ENCODE results near the gene FCAMR.
A peak's percentile ranks its signal among the peaks of the same experiment; 100 is the strongest.
"Not testable (repeated sequence)": the region's sequence is repeated elsewhere in the genome, so short reads cannot be mapped to it uniquely, and the experiment has no call there.

The FCAMR gene

GRCh38 chr1:206930210-206930798 lies 40.0 kb downstream of the FCAMR start:
- no peak for DNase-seq

GRCh38 chr1:206929524-206929923 lies 40.7 kb downstream of the FCAMR start:
- no peak for DNase-seq

GRCh38 chr1:206926286-206926685 lies 44.0 kb downstream of the FCAMR start:
- no peak for DNase-seq

GRCh38 chr1:206925106-206925736 lies 45.0 kb downstream of the FCAMR start:
- DNase-seq: peak; percentile 52

- no peak for DNase-seq
These were observed 45.6 kb downstream of the FCAMR start for GRCh38 chr1:206924592-206925105.

GRCh38 chr1:206923961-206924557 lies 46.2 kb downstream of the FCAMR start:
- not testable (repeated sequence) for DNase-seq

GRCh38 chr1:206923009-206923960 lies 47.0 kb downstream of the FCAMR start:
- DNase-seq: peak; percentile 79

GRCh38 chr1:206922524-206922923 lies 47.7 kb downstream of the FCAMR start:
- no peak for DNase-seq

GRCh38 chr1:206921772-206922265 lies 48.4 kb downstream of the FCAMR start, which contains the start of gene FCMR:
Gene FCMR, minus strand, starts transcription at chr1:206921941. Its CDS starts 87 bp downstream, at chr1:206921854.
- peak; percentile 71 for DNase-seq

- no peak for DNase-seq
These were observed 52.2 kb downstream of the FCAMR start for GRCh38 chr1:206918076-206918475.

GRCh38 chr1:206916000-206916709 lies 54.1 kb downstream of the FCAMR start:
- DNase-seq: no peak

GRCh38 chr1:206915030-206915735 lies 55.1 kb downstream of the FCAMR start:
- no peak for DNase-seq

GRCh38 chr1:206913766-206914537 lies 56.3 kb downstream of the FCAMR start:
- DNase-seq: no peak

- DNase-seq: peak; percentile 65
These were observed 57.7 kb downstream of the FCAMR start for GRCh38 chr1:206912445-206913095.

- DNase-seq: peak; percentile 47
These were observed 59.1 kb downstream of the FCAMR start for GRCh38 chr1:206911064-206911663.

- DNase-seq: no peak
These were observed 60.4 kb downstream of the FCAMR start for GRCh38 chr1:206909883-206910318.

GRCh38 chr1:206909161-206909882 lies 60.9 kb downstream of the FCAMR start:
- DNase-seq: peak; percentile 53

GRCh38 chr1:206908038-206908437 lies 62.2 kb downstream of the FCAMR start:
- DNase-seq: no peak
